Left renal cortex interstitium (tissue), 4 donors: ENCODE data around the gene MATR3. TPM values are rescaled to one million over a fixed set of nuclear protein-coding genes. Genes with fewer than 3 reads are reported as not detected.
"Not testable (repeated sequence)": the region's sequence is repeated elsewhere in the genome, so short reads cannot be mapped to it uniquely, and the experiment has no call there.

ENCODE experiments used
- DNase-seq, 4 donors: peaks; one replicate each; pipeline ENCODE4 v3.0.0-alpha.2; 2013; ENCODE audit warnings: low read depth in 4 of 4, low spot score in 2 of 4, missing footprints in 1 of 4
- polyA plus RNA-seq, 4 donors: library from polyadenylated mRNA; unstranded; fragments of 120-200 nt; gene quantifications; one replicate each; pipeline ENCODE4 v1.2.1, GENCODE V29; 2013; ENCODE audit not compliant: insufficient read length in 4 of 4

MATR3 gene
- polyA plus RNA-seq, 4 donors: 585 to 769 (median 664) TPM

DNA sequence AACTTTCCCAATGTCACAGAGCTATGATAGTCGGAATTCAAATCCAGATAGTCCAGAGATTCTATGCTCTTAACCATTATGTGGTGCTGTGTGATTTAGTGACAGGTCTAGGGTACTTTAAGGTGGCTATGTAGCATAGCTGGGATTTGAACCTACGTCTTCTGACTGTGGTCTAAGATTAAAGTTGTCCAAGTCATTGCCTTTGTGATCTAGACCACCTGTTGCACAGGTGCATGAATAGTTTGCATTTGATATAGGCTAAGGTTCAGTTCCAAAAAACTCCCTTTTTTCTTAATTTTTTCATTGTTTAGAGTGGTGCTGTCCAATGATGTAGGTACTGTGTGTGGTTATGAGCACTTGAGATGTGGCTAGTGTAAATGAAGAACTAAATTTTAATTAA lies 50.6 kb downstream of the MATR3 start:
- DNase-seq: no peak

DNA sequence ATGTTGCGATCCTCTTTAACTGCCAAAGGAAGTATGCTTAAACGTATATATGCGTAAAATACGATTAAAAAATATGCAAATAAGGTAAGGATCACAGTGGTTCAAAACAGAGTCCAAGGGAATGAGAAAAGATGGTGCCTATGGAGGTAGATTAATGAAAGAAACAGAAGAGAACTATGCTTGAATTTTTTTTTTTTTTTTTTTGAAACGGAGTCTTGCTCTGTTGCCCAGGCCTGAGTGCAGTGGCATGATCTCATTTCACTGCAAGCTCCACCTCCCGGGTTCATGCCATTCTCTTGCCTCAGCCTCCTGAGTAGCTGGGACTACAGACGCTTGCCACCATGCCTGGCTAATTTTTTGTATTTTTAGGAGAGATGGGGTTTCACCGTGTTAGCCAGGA lies 51.9 kb downstream of the MATR3 start:
- DNase-seq: not testable (repeated sequence)

DNA sequence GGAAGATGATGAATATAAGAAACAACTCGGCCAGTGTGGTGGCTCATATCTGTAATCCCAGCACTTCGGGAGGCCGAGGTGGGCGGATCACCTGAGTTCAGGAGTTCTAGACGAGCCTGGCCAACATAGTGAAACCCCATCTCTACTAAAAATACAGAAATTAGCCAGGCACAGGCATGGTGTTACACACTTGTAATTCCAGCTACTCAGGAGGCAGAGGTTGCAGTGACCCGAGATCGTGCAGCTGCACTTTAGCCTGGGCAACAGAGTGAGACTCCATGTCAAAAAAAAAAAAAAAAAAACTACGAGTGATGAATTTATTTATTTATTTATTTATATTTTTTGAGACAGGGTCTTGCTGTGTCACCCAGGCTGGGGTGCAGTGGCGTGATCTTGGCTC lies 54.3 kb downstream of the MATR3 start:
- DNase-seq: not testable (repeated sequence)

GRCh38 chr5:139354186-139354585 lies 60.6 kb downstream of the MATR3 start:
- no peak for DNase-seq

DNA sequence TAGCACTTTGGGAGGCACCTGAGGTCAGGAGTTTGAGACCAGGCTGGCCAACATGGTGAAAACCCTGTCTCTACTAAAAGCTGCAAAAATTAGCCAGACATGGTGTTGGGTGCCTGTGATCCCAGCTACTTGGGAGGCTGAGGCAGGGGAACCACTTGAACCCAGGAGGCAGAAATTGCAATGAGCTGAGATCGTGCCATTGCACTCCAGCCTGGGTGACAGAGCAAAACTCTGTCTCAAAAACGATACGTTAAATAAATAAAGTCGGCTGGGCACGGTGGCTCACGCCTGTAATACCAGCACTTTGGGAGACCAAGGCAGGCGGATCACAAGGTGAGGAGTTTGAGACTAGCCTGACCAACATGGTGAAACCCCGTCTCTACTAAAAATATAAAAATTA lies 62.4 kb downstream of the MATR3 start:
- not testable (repeated sequence) for DNase-seq

DNA sequence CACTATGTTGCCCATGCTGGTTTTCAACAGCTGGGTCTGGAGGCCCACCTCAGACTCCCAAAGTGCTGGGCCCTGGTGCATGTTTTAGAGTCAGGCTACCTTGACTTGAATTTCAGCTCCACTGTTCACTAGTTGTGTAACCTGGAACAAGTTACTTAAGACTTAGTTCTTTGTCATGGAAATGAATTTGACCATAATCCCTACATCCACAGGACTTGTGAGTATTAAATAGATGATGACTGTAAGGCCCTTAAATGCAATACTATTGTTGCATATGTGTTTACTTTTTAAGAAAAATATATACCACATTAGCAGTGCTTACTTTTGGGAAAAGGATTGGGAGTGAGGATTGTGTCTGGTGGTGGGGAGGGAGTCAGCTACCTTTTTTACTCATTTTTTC lies 64.5 kb downstream of the MATR3 start:
- DNase-seq: no peak

- no peak for DNase-seq
These were observed 66.8 kb downstream of the MATR3 start for GRCh38 chr5:139360384-139360783.

DNA sequence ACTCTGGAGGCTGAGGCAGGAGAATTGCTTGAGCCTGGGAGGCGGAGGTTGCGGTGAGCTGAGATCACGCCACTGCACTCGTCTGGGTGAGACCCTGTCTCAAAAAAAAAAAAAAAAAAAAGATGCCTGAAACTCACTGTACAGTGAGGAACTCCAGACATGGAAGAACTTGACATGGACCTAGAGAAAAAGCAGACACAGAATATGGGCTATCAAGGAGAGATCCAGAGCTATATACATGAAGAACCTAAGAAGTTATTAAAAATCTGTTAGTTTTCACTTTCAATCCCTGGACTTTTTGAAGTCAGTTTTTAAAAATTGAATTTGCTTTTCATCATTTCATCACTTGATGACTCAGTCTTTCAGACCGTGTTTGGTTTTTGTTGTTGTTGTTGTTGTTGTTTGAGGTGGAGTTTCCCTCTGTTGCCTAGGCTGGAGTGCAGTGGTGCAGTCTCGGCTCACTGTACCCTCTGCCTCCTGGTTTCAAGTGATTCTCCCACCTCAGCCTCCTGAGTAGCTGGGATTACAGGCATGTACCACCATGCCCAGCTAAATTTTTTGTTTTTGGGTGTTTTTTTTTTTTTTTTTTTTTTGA lies 68.4 kb downstream of the MATR3 start:
- DNase-seq: no peak

- no peak for DNase-seq
These were observed 70.4 kb downstream of the MATR3 start for GRCh38 chr5:139363937-139364336.

GRCh38 chr5:139364466-139364865 lies 70.9 kb downstream of the MATR3 start:
- no peak for DNase-seq

DNA sequence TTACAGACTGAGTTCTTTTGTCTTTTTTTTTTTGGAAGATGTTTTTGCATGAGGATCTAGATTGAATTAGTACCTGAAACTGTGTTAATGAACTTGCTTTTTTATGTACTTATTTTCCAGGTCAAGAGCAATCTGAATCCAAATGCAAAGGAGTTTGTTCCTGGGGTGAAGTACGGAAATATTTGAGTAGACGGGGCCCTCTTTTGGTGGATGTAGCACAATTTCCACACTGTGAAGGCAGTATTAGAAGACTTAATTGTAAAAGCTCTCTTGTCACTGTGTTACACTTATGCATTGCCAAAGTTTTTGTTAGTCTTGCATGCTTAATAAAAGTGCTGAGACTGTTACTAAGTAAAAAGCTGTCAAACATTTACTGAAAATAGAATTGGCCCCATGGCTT lies 75.1 kb downstream of the MATR3 start:
- DNase-seq: no peak

DNA sequence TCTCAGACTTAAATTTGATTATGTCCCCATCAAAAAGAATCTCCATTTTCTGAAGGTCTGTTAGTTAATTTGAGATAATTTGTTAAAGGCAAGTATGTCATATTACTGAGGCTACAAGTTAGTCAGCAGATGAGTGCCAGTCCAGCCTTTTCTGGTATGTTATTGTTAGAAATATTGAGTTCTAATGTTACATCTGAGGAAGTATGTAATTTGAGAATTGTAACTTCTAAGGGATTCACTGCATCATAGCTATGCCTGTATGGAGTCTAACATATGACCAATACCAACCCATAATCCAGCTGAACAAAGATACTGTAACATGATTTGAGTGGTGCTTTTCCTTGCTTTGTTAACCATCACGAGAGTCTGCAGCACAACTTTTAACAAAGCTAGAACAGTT lies 75.6 kb downstream of the MATR3 start:
- DNase-seq: no peak

GRCh38 chr5:139371482-139372435 lies 78.2 kb downstream of the MATR3 start:
- no peak for DNase-seq

GRCh38 chr5:139374909-139375308 lies 81.4 kb downstream of the MATR3 start:
- DNase-seq: no peak

GRCh38 chr5:139376364-139376763 lies 82.8 kb downstream of the MATR3 start:
- no peak for DNase-seq

GRCh38 chr5:139377226-139377625 lies 83.7 kb downstream of the MATR3 start:
- DNase-seq: no peak

- no peak for DNase-seq
These were observed 84.7 kb downstream of the MATR3 start for GRCh38 chr5:139378101-139378825.

DNA sequence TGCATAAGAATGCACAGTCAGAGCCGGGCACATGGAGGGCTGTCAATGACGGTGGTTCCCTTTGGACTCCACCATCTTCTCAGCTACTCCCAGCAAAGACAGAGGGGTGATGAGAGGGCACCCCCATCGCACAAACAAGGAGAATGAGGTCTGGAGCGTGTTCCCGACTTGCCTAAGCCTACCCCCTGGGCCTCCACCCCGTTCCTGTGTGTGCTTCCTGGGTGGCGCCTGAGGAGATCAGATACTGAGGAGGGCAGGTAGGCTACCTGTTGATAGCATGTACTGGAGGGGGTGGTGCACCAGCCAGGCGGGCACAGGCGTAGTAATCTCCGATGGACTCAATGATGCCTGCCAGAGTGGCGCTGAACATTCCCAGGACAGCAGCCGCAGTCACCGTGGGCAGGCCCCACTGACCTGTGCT lies 85.4 kb downstream of the MATR3 start:
- no peak for DNase-seq

- no peak for DNase-seq
These were observed 86.3 kb downstream of the MATR3 start for GRCh38 chr5:139379626-139380449.
